Measurements from ENCODE around the gene PRR22.

DNA sequence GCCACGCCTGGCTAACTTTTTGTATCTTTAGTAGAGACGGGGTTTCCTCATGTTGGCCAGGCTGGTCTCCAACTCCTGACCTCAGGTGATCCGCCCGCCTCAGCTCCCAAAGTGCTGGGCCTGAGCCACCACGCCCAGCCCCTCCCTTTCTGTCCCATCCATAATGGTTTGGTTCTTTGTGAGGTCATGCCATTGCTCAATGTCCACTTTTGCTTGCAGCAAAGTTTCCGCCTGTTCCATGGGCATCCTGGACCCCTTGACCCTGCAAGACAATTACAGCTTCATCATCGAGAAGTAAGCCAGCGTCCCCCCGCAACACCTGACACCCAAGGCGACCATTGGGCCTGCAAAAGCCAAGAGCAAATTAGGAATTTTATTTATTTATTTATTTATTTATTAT is 16.6 kb downstream of the PRR22 start:
- TF ChIP-seq, protein P1, sequence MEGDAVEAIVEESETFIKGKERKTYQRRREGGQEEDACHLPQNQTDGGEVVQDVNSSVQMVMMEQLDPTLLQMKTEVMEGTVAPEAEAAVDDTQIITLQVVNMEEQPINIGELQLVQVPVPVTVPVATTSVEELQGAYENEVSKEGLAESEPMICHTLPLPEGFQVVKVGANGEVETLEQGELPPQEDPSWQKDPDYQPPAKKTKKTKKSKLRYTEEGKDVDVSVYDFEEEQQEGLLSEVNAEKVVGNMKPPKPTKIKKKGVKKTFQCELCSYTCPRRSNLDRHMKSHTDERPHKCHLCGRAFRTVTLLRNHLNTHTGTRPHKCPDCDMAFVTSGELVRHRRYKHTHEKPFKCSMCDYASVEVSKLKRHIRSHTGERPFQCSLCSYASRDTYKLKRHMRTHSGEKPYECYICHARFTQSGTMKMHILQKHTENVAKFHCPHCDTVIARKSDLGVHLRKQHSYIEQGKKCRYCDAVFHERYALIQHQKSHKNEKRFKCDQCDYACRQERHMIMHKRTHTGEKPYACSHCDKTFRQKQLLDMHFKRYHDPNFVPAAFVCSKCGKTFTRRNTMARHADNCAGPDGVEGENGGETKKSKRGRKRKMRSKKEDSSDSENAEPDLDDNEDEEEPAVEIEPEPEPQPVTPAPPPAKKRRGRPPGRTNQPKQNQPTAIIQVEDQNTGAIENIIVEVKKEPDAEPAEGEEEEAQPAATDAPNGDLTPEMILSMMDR (IDR thresholded peaks at IDR 0.05; ENCODE audit: low read length) = no peak
- no peak for TF ChIP-seq EZH2 (optimal IDR thresholded peaks at IDR 0.05; ENCODE audit: low read depth, low read length)
